Measurements from ENCODE around the gene MAPK13.

- no peak for TF ChIP-seq CTCF (conservative IDR thresholded peaks at IDR 0.05)
- TF ChIP-seq EZH2 (IDR thresholded peaks at IDR 0.05; ENCODE audit: low read depth): no peak
Observed at GRCh38 chr6:36113703-36114102, 16.6 kb upstream of the MAPK13 start.

Measured in PC-9 (cell line).